Fibroblast of lung (primary cell): ENCODE results near the gene RPSA. TPM values are rescaled to one million over a fixed set of nuclear protein-coding genes. Genes with fewer than 3 reads are reported as not detected.
A peak's percentile ranks its signal among the peaks of the same experiment; 100 is the strongest.

Experiments
- DNase-seq, 2 donors: peaks; one replicate each; pipeline versions ENCODE4 v3.0.0 to v3.0.0-alpha.2; 2010; ENCODE audit warnings: low read depth in 2 of 2
- H2AFZ ChIP-seq: 2 replicates; pipeline ENCODE4 v1.5.1; 2012; ENCODE audit warnings: low read length, control low read depth, inconsistent platforms
- H3K27ac ChIP-seq: 2 replicates; pipeline ENCODE4 v1.5.1; 2011; ENCODE audit warnings: low read length, control low read depth; ENCODE audit not compliant: insufficient read depth
- H3K27me3 ChIP-seq: 2 replicates; pipeline ENCODE4 v1.5.1; 2011; ENCODE audit warnings: mild to moderate bottlenecking, low read length; ENCODE audit not compliant: control insufficient read depth, insufficient read depth
- H3K36me3 ChIP-seq: 2 replicates; pipeline ENCODE4 v1.5.1; 2011; ENCODE audit warnings: low read length; ENCODE audit not compliant: control insufficient read depth, insufficient read depth
- H3K4me1 ChIP-seq: 2 replicates; pipeline ENCODE4 v1.5.1; 2011; ENCODE audit warnings: low read length; ENCODE audit not compliant: control insufficient read depth, insufficient read depth; ENCODE audit errors: extremely low read depth
- H3K4me2 ChIP-seq: 2 replicates; pipeline ENCODE4 v1.5.1; 2011; ENCODE audit warnings: low read length, control low read depth; ENCODE audit not compliant: insufficient read depth; ENCODE audit errors: extremely low read depth
- H3K4me3 ChIP-seq, 4 experiments: fragments of 200-600 bp in 1 of 4; sonication (generic) in 1 of 4; replicated peaks in 1 of 4; 2 replicates each; pipeline ENCODE4 v1.5.1; 2011 to 2016; ENCODE audit warnings: low read length in 4 of 4, low read depth in 3 of 4, mild to moderate bottlenecking in 3 of 4, control low read depth in 2 of 4, inconsistent platforms in 1 of 4, mixed read lengths in 1 of 4; ENCODE audit not compliant: insufficient read depth in 1 of 4; ENCODE audit errors: control extremely low read depth in 1 of 4
- H3K79me2 ChIP-seq: 2 replicates; pipeline ENCODE4 v1.5.1; 2012; ENCODE audit warnings: mild to moderate bottlenecking, low read length, inconsistent platforms; ENCODE audit not compliant: control insufficient read depth, insufficient read depth
- H3K9ac ChIP-seq: 2 replicates; pipeline ENCODE4 v1.5.1; 2011; ENCODE audit warnings: mild to moderate bottlenecking, low read length, control low read depth; ENCODE audit not compliant: insufficient read depth
- H3K9me3 ChIP-seq: 2 replicates; pipeline ENCODE4 v1.5.1; 2012; ENCODE audit warnings: low read depth, low read length; ENCODE audit not compliant: control insufficient read depth, insufficient read depth
- H4K20me1 ChIP-seq: 2 replicates; pipeline ENCODE4 v1.5.1; 2011; ENCODE audit warnings: low read length; ENCODE audit not compliant: control insufficient read depth, insufficient read depth; ENCODE audit errors: extremely low read depth
- CTCF ChIP-seq, 2 donors: IDR thresholded peaks in 1 of 2; conservative IDR thresholded peaks in 1 of 2; 1 replicate in 1 of 2; 2 replicates in 1 of 2; pipeline ENCODE4 v1.5.1; 2011 to 2012; ENCODE audit warnings: low read length in 2 of 2, control low read depth in 1 of 2, inconsistent platforms in 1 of 2, low read depth in 1 of 2, mild to moderate bottlenecking in 1 of 2
- EZH2 ChIP-seq: IDR thresholded peaks from 2 replicates; pipeline ENCODE4 v1.5.1; 2012; ENCODE audit warnings: low read length, control low read depth, mild to moderate bottlenecking; ENCODE audit errors: missing control alignments
- polyA plus RNA-seq, 2 donors: library from polyadenylated mRNA; depleted of rRNA in 1 of 2; stranded (reverse) in 1 of 2; unstranded in 1 of 2; fragments of >200 nt; gene quantifications; 2 replicates each; pipeline ENCODE4 v1.2.1, GENCODE V29; 2011 to 2012; ENCODE audit warnings: missing spikeins in 1 of 2
- total RNA-seq: library from RNA; depleted of rRNA; stranded (reverse); fragments of >200 nt; gene quantifications from 2 replicates; pipeline ENCODE4 v1.2.1, GENCODE V29; 2014

Gene RPSA
- total and polyA plus RNA-seq, 2 donors (not counting 1 experiment from before 2014, with no cell fraction given), result 1,607 to 2,369 TPM

GRCh38 chr3:39446444-39446843, 39.9 kb downstream of the RPSA start:
- Histone ChIP-seq H2AFZ (no peak overlapping the region), H3K79me2 (no peaks in the 10 kb centered on the region), H3K9me3 (no peaks in the 10 kb centered on the region), H3K36me3 (no peaks in the 10 kb centered on the region), H3K9ac (no peak overlapping the region), H3K4me2 (no peak overlapping the region), H3K27ac (no peak overlapping the region), H3K4me3 (no peak overlapping the region), H3K4me1 (no peaks in the 10 kb centered on the region), H4K20me1 (no peaks in the 10 kb centered on the region), H3K27me3 (no peaks in the 10 kb centered on the region)
- DNase-seq, result no peak
- TF ChIP-seq EZH2, result no peak
- TF ChIP-seq CTCF (conservative IDR thresholded peaks at IDR 0.05 in 1 of 2, IDR thresholded peaks at IDR 0.05 in 1 of 2; ENCODE audit: low read depth in 1 of 2, low read length in 2 of 2), result no peak

- TF ChIP-seq CTCF (conservative IDR thresholded peaks at IDR 0.05 in 1 of 2, IDR thresholded peaks at IDR 0.05 in 1 of 2; ENCODE audit: low read depth in 1 of 2, low read length in 2 of 2) (peak; percentile 93), EZH2 (no peak)
- H2AFZ ChIP-seq, result no peak overlapping the region
- DNase-seq, result peak; percentile 69 to 87
- no peaks in the 10 kb centered on the region for H3K9me3 ChIP-seq
- no peaks in the 10 kb centered on the region for H3K4me1 ChIP-seq
- no peak overlapping the region for H3K4me3 ChIP-seq
- no peaks in the 10 kb centered on the region for H3K36me3 ChIP-seq
- no peaks in the 10 kb centered on the region for H3K79me2 ChIP-seq
- no peak overlapping the region for H3K27ac ChIP-seq
- H3K9ac ChIP-seq, result no peak overlapping the region
- no peaks in the 10 kb centered on the region for H3K27me3 ChIP-seq
- no peaks in the 10 kb centered on the region for H4K20me1 ChIP-seq
- peak overlapping the region; percentile 52 for H3K4me2 ChIP-seq
These were observed 41.3 kb downstream of the RPSA start for GRCh38 chr3:39447637-39448483.

- Histone ChIP-seq H3K9ac (no peak overlapping the region), H2AFZ (no peak overlapping the region), H3K4me1 (no peaks in the 10 kb centered on the region), H3K9me3 (no peaks in the 10 kb centered on the region), H3K27ac (no peak overlapping the region), H3K79me2 (no peaks in the 10 kb centered on the region), H3K36me3 (no peaks in the 10 kb centered on the region), H3K27me3 (no peaks in the 10 kb centered on the region), H3K4me2 (no peak overlapping the region), H4K20me1 (no peaks in the 10 kb centered on the region), H3K4me3 (no peak overlapping the region)
- no peak for DNase-seq
- TF ChIP-seq CTCF (conservative IDR thresholded peaks at IDR 0.05 in 1 of 2, IDR thresholded peaks at IDR 0.05 in 1 of 2; ENCODE audit: low read depth in 1 of 2, low read length in 2 of 2), result no peak
- no peak for TF ChIP-seq EZH2
These were observed 42.1 kb downstream of the RPSA start for GRCh38 chr3:39448506-39449233.
